ENCODE results near the gene AIFM3.
"Not testable (repeated sequence)": the region's sequence is repeated elsewhere in the genome, so short reads cannot be mapped to it uniquely, and the experiment has no call there.

The AIFM3 gene

DNA sequence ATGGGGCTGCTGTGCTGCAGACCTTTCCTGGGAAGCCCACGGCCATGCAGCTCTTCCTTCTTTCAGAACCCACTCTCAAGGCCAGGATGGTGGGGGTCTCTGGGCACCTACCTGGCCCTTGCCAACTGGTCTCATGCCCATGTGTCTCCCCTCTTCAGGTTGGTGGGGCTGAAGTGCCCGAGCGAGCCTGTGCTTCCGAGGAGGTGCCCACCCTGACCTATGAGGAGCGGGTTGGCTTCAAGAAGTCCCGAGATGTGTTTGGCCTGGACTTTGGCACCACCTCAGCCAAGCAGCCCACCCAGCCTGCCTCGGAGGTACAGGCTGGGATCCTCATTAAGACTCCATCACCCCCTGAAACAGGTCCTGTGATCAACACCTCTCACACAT lies 25.0 kb downstream of the AIFM3 start:
- no peak for DNase-seq

DNA sequence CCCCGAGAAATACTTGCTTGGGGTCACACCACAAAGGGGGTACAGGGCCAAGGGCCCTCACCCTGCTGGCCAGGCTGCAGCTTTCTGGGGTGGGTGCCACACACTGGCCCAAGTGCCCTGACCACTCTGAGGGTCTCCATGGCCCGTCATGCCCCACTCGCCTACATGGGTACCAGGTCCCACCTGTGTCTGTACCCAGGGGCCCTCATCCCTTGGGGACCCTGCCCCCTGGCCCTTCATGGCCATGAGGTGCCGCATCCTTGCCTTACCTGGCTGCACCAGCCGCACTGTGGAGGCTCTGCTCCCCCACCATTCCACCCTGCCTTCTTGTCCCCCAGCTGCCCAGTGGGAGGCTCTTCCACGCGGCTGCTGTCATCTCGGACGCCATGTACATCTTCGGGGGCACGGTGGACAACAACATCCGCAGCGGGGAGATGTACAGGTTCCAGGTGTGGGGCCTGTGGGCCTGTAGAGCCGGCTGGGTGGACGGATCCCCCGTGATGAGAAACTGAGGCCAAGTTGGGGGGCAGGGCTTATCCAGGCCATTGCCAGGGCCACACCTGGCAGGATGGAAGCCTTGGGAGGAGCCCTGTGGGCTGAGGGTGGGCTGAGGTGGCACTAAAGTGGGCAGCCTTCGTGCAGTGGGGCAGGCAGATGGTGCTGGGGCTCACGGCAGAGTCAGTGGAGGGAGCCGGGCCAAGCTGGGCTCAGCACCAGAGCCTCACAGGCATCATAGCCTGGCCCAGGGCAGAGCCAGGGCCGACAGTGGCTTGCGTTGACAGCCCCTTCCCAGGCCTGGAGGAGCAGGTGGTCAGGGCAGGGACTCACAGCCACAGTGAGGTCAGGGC lies 25.6 kb downstream of the AIFM3 start:
- no peak for DNase-seq

DNA sequence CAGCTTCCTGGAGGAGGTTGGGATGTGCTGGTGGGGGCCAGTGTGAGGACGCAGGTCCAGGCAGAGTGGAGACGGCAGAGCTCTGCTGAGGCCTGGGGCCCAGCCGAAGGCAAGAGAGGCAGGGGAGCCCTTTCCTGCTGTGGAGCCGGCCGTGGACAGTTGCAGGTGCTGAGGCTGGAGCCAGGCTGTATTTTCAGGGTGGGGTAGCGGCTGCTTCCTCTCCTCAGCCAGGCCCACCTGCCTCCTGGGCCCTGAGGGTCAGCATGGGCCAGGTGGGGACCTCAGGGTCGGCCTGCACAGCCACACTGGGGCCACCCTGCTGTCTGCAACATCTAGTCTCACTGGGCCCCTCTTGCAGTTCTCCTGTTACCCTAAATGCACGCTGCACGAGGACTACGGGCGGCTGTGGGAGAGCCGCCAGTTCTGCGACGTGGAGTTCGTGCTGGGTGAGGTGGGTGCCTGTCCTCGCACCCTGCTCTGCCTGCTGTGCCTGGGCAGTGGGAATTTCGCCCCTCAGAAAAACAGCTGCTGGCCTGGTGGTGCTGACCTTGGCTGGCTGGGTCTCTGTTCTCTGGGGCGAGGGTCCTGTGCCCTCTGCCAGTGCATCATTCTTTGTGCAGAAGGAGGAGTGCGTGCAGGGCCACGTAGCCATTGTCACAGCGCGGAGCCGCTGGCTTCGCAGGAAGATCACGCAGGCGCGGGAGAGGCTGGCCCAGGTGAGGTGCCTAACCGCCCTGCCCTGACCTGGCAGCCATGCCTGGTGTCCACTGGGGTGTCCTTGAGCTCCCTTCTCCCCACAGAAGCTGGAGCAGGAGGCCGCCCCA lies 26.5 kb downstream of the AIFM3 start:
- DNase-seq: no peak

DNA sequence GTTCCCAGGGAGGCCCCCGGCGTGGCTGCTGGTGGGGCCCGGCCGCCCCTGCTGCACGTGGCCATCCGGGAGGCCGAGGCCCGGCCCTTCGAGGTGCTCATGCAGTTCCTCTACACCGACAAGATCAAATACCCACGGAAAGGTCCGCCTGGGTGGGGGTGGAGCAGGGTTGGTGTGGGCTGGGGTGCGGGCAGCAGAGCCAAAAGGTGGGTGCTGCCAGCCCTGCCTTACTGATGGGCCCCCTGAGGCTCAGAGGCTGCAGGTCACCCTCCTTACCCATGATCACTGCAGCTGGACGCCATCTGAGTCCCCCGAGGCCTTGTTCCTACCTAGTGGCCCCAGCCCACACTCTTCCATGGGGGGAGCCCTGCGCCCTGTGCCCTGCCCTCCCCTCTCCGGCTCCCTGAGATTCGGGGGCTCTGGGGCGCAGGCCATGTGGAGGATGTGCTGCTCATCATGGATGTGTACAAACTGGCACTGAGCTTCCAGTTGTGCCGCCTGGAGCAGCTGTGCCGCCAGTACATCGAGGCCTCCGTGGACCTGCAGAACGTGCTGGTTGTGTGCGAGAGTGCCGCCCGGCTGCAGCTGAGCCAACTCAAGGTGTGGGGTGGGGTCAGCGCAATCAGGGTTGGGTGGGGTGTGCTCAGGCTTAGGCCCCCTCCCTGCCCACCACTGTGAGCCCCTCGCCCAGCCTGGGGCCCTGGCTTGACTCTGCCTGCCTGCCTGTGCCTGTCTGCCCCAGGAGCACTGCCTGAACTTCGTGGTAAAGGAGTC lies 27.3 kb downstream of the AIFM3 start:
- no peak for DNase-seq

DNA sequence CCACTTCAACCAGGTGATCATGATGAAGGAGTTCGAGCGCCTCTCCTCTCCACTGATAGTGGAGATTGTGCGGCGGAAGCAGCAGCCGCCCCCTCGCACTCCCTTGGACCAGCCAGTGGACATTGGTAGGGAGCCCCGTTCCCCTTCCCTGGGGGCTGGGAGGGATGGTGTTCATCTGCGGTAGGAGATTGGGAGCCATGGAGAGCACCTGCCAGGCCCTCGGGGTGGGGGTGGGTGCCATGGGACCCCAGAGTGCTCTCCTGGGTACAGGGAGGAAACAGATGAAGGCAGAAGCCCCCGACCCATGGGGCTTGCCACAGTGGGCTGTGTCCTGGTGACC lies 27.8 kb downstream of the AIFM3 start:
- no peak for DNase-seq

DNA sequence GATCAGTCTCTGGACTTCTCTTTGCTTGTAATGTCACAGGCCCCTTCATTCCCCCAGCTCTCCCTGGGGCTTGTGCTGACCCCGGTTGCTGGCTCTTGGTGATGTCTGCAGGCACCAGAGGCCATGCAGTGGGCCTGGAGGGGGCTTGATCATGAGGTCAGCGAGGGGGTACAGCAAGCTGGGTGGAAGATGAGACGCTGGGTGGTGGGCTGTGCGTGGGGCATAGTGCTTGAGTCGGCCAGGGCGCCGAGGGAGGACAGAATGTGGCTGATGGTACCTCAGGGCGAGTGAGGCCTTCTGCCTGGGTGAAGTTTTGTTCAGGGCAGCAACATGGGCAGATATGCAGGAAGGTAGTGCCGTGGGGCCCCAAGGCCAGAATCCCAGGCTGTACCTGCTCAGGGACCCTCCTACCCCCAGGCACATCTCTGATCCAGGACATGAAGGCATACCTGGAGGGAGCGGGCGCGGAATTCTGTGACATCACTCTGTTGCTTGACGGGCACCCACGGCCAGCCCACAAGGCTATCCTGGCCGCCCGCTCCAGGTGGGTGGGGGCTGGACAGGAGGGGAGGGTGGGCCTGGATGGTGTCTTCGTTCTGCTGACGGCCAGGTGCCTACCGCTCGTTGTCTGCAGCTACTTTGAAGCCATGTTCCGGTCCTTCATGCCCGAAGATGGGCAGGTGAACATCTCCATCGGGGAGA lies 28.4 kb downstream of the AIFM3 start:
- DNase-seq: no peak

DNA sequence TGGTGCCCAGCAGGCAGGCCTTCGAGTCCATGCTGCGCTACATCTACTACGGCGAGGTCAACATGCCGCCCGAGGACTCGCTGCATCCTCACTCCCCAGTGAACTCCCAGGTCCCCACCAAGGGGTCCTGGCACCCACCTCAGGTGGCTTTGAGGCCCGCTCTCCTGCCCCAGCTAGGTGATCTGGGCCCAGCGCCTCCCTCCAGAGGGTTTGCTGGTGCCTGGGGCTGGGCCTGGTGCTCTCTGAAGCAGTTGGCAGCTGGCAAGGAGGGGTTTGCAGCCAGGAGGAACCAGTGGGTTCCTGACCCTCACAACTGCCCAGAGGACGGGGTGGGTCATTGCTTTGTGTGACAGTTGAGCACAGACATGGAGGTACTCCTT lies 29.0 kb downstream of the AIFM3 start:
- DNase-seq: no peak

DNA sequence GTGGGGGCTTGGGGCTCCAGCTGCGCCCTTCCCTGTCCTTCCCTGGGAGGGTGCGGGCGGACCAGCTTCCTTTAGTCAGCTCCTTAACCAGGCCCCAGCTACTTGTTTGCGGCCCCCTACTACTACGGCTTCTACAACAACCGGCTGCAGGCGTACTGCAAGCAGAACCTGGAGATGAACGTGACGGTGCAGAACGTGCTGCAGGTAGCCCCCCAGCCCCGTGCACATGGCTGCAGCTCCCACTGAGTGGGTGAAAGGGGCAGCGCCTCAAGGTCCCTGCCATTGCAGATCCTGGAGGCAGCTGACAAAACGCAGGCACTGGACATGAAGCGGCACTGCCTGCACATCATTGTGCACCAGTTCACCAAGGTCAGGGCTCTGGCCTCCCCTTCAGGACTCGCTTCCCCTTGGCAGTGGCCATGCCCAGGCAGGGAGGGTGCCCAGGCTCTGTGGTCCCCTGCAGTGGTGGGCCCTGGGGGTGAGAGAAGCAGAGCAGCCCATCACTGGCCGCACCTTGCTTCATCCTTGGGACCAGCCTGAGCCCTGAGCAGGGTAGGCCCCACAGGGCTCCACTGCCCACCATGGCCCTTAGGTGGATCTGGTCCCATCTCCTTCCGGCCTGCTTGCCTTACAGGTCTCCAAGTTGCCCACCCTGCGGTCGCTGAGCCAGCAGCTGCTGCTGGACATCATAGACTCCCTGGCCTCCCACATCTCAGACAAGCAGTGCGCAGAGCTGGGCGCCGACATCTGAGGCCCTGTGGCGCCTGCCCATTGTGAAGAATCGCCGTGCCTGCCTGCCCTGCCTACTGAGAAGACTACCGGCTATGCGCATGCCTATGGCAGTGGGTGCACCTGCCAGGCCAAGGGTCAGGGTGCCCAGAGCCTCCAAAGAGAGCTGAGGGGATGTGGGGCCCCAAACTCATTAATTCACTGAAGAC lies 29.8 kb downstream of the AIFM3 start:
- DNase-seq: no peak

DNA sequence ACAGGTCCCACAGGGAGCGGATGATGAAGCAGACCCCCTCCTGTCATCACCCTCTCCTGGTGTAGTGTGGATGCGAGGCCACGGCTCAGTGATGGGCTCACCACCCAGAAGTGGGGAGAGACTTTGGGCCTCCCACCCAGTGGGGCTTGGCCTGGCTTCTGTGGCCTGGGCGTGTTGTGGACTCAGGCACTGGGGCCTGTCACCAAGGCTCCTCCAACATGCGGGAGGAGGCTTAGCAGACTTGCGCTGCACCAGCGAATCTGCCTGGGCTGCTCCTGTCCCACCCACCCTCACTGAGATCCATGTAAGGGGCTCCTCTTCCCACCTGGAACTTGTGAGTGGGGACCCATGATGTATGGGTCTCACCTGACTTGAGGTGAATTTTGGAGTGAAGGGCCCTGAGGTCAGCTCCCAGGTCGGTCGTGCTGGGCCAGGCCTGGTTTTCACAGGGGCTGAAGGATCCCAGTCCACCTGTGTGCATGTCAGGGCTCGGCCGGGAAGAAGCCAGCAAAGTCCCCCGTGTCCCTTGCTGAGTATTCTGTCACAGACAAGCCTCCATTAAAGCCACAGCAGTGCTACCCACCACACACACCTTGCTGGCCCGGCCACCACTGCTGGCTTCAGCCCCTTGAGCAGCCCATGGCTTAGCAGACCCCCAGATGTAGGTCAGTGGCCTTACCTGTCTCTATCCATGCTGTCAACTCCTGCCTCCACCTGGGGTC lies 30.6 kb downstream of the AIFM3 start:
- DNase-seq: no peak

DNA sequence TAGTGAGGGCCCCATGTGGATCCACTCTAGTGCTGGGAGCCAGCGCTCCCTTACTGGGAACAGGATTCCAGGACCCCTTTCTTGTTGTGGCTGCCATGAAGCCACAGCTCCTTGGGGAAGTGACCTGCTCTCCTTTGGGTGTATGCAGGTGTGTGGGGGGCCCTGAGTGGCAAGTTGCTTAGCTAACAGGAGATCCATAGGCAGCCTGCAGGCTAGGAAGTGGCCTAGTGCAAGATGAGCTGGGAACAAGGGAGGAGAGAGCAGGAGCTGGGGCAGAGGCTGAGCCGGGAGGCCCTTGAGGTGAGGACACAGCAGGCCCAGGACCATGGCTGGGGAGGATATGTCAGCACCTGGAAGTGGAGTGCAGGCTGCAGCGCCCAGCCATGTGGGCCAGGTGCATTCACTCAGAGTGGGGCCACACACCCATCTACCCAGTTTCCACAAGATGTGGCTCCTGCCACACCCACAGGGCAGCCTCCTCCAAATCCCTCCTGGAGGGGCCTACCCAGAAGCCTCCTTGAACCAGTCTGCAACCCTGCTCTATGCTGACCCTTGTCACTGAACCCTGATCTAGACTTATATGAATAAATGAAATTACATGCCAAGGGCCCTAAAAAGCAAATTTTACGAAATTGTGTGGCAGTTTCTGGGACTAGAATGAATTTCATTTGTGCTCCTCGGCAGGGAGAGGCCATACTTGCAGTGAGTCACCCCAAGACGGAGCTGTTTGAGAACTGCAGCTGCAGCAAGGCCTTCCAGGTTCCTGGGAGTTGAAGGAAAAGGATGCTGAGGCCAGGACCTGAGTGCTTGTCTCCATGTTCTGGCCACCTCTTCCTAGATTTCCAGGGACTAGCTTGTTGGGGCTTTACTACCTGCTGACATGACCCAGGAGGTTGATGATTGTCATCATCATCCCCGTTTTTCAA lies 31.6 kb downstream of the AIFM3 start:
- DNase-seq: no peak

DNA sequence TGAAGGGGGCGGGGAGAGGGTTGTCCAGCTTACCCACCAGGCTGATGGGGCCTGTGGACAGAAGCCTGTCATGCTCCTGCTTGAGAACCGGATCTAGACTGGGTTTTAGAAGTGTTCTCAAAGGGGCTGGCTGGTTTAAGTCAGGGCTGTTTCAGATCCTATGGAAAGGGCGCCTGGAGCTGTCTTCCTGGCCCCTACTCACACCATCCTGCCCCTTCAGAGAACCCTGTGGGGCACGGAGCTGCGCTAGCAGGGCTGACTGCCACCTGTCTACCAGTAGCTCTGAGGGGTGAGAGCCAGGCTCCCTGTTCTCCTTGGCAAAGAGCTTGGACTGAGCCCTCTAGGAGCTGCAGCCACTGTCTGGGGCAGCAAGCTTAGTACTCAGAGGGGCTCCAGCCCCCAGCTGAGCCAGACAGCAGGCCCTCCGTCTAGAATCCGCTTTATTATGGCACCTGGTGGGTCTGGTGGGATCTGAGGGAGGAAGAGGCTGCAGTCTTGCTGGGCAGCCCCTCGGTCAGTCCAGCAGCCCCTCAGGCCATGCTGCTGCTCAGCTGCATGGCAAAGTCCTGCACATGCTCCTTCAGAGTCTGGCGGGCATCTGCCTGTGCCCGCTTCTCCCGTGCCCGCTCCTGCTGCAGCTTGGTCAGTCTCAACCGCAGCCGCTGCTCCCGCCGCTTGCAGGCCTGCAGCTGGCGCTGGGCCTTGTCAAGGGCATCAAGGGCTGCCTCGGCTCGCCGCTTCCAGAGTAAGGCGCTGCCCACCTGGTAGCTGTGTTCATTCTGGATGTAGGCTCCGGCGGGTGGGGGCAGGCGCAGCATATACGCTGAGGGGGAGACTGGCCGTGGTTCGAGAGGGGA lies 32.5 kb downstream of the AIFM3 start:
- DNase-seq: no peak

DNA sequence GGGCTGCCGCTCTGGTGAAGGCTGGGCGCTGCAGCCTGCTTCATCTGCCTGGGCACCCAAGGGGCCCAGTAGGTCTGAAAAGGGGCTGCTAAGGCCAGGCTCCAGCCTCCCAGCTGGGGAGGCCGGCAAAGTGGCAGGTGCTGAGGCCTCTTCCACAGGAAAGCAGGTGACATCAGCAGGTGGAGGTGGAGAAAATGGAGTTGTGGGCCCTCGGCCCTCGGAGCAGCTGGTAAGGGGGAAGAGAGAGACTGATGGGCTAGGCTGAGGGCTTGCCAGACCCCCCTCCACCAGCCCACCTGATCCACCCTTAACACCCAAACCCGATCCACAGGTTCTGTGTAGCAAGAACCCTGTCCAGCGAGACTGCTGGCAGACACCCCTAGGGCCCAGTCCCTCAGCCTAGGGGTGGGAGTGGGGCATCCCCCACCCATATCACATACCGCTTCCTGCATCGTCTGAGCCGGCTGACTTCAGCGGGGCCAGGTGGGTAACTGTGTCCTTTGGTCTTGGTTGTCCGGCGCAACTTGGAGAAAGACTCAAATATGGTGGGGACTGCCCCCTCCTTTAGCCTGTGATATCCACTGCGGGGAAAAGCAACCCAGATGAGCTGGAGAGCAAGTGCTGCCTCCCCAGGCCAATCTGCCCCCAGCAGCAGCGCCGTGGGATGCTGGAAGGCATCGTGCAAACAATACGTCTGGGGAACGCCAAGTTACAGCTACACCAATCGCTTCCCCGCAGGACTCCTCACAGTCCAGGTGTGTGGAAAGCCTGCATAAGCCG lies 33.3 kb downstream of the AIFM3 start:
- no peak for DNase-seq

DNA sequence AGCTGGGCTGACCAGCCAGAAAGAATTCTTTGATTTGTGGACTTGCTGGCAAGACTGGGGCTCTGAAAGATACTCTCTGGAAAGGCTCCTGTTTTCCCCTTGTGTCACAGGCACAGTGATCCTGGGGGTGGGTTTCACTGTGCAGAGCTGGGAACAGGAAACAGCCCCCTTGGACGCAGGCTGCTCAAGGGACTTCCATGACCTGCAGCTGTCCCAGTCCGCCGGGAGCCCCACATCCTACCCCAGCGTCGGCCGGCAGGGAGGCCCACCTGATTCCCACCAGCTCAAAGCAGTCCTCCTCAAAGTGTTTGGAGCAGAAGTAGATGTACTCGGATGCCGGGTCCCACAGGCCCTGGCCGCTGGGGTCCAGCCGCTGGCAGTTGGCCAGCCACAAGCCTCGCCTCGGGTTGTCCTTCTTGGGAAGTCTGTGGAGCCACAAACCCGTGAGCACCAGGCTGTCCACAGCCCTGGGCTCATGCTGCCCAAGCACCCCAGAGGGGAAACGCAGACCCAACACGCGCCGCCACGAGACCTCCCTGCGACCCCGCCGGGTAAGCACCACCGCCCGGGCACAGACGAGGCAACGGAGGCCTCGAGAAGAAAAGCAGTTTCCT lies 34.0 kb downstream of the AIFM3 start:
- no peak for DNase-seq

DNA sequence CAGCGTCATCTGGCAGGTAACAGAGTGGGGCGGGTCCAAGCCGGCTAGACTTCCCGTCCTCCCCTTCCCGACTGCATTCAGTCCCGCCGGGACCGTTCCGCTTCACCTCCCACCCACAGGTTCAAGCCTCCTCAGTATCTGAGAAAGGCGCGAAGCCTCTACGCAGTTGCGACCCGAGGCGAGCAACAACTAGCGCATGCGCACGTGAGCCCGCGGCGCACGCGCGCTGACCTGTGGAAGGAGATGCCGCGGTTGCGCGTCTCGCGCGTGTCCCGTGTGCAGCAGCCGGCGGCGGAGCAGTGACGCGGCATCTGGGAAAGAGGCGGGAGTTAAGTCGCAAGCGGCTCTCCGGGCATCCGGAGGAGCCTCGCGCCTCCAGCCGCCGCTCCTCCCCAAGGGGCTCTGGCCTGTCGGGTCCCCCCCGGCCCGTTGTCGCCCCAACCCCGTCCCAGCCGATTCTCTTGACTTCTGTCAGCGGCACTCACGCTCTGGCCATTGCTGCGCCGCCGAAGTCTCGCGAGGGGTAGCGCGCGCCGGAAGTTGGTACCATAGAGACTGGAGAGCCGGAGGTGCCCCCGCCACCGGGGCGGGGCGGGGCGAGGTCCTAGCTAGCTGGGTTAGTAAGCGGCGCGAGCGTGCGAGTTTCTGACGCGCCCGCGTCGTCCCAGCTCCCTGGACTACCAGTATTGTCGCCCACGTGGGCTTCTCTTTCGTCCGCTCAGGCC lies 34.7 kb downstream of the AIFM3 start, which contains the start of gene THAP7:
THAP7 (minus strand) TSS at position 518 of the 725 bp plus-strand sequence; CDS start at position 311, 207 bp downstream.
- DNase-seq: peak; percentile 97

DNA sequence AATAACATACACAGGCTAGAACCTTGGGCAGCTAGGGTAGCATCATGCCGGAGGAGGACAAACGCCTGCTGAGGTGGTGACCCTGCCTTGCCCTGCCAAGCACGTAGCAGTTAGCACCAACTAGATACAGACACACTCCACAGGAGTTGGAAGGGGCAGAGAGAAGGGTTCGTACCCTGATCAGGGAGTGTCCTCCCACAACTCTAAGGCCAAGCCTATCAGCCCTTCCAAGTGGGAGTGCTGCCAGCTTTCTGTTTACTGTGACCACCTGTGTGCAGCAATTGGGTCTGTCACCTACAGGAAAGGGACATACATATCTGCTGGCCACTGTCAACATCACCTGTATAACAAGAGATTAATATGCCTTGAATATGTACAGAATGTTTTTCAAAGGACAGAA lies 36.7 kb downstream of the AIFM3 start:
- DNase-seq: no peak

DNA sequence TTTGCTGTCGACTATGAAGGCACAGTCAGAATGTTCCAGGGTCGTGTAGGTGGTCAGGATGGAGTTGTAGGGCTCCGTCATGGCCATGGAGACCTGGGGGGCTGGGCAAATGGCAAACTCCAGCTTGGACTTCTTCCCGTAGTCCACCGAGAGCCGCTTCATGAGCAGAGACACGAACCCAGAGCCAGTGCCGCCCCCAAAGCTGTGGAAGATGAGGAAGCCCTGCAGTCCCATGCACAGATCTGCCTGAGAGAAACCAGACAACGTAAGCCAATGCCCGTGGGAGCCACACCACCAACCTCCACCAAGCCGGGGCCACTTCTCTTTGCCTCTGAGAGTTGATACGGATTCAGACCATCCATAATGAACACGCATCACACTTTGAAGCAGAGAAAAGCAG lies 42.2 kb downstream of the AIFM3 start:
- DNase-seq: not testable (repeated sequence)
